Amniotic epithelial cell (primary cell): ENCODE results near the gene SOCS4.
A peak's percentile ranks its signal among the peaks of the same experiment; 100 is the strongest.
"Not testable (repeated sequence)": the region's sequence is repeated elsewhere in the genome, so short reads cannot be mapped to it uniquely, and the experiment has no call there.

ENCODE experiments used
- DNase-seq: peaks from one replicate; pipeline ENCODE4 v3.0.0-alpha.2; 2010; ENCODE audit warnings: low read depth

Gene SOCS4

GRCh38 chr14:55051423-55052268 is 24.6 kb downstream of the SOCS4 start, which contains the start of gene MAPK1IP1L:
Gene MAPK1IP1L, plus strand, starts transcription at chr14:55051647. Its CDS starts 10,037 bp downstream, at chr14:55061684.
- DNase-seq: peak; percentile 89

- peak; percentile 47 for DNase-seq
These were observed 25.4 kb downstream of the SOCS4 start for GRCh38 chr14:55052269-55052930.

- no peak for DNase-seq
These were observed 26.0 kb downstream of the SOCS4 start for GRCh38 chr14:55053018-55053417.

- no peak for DNase-seq
These were observed 26.5 kb downstream of the SOCS4 start for GRCh38 chr14:55053500-55053899.

GRCh38 chr14:55054098-55054497 is 27.1 kb downstream of the SOCS4 start:
- no peak for DNase-seq

- no peak for DNase-seq
These were observed 30.9 kb downstream of the SOCS4 start for GRCh38 chr14:55057919-55058318.

GRCh38 chr14:55059333-55059732 is 32.3 kb downstream of the SOCS4 start:
- no peak for DNase-seq

GRCh38 chr14:55062517-55063351 is 35.7 kb downstream of the SOCS4 start:
- no peak for DNase-seq

- not testable (repeated sequence) for DNase-seq
These were observed 37.9 kb downstream of the SOCS4 start for GRCh38 chr14:55064896-55065295.

- DNase-seq: peak; percentile 10
These were observed 38.4 kb downstream of the SOCS4 start for GRCh38 chr14:55065411-55065810.

- no peak for DNase-seq
These were observed 39.2 kb downstream of the SOCS4 start for GRCh38 chr14:55066223-55066622.

- DNase-seq: peak; percentile 76
These were observed 44.0 kb downstream of the SOCS4 start for GRCh38 chr14:55070981-55071411.

- DNase-seq: peak; percentile 96
These were observed 45.0 kb downstream of the SOCS4 start for GRCh38 chr14:55071870-55072640.

GRCh38 chr14:55073856-55074255 is 46.8 kb downstream of the SOCS4 start:
- peak; percentile 80 for DNase-seq

GRCh38 chr14:55074662-55075061 is 47.6 kb downstream of the SOCS4 start:
- DNase-seq: no peak

GRCh38 chr14:55075628-55076175 is 48.7 kb downstream of the SOCS4 start:
- DNase-seq: peak; percentile 50

GRCh38 chr14:55077170-55078151 is 50.4 kb downstream of the SOCS4 start:
- DNase-seq: peak; percentile 78

GRCh38 chr14:55079961-55080360 is 52.9 kb downstream of the SOCS4 start:
- not testable (repeated sequence) for DNase-seq

- no peak for DNase-seq
These were observed 57.5 kb downstream of the SOCS4 start for GRCh38 chr14:55084401-55085059.
